Ascending aorta (tissue), 2 donors: ENCODE measurements around the gene SWAP70. TPM values are rescaled to one million over a fixed set of nuclear protein-coding genes. Genes with fewer than 3 reads are reported as not detected.
A peak's percentile ranks its signal among the peaks of the same experiment; 100 is the strongest.

Experiments used
- DNase-seq, 2 donors: peaks; one replicate each; pipeline ENCODE4 v3.0.0-alpha.2; 2019; ENCODE audit warnings: low spot score in 2 of 2
- H3K27ac ChIP-seq, 2 donors: fragments of 200-600 bp; sonication (generic); one replicate each; pipeline ENCODE4 v1.5.1; 2016 to 2017; ENCODE audit warnings: mild to moderate bottlenecking in 1 of 2
- H3K27me3 ChIP-seq: fragments of 200-600 bp; sonication (generic); one replicate; pipeline ENCODE4 v1.5.1; 2017
- H3K36me3 ChIP-seq, 2 donors: fragments of 200-600 bp; sonication (generic); one replicate each; pipeline ENCODE4 v1.5.1; 2016
- H3K4me1 ChIP-seq, 2 donors: fragments of 200-600 bp; sonication (generic); one replicate each; pipeline ENCODE4 v1.5.1; 2016 to 2017; ENCODE audit warnings: mild to moderate bottlenecking in 1 of 2
- H3K4me3 ChIP-seq, 2 donors: fragments of 200-600 bp; sonication (generic); one replicate each; pipeline ENCODE4 v1.5.1; 2016 to 2017; ENCODE audit warnings: mild to moderate bottlenecking in 1 of 2
- H3K9me3 ChIP-seq, 2 donors: fragments of 200-600 bp; sonication (generic); one replicate each; pipeline ENCODE4 v1.5.1; 2016
- CTCF ChIP-seq, 3 experiments: fragments of 200-600 bp in 2 of 3; fragments of 450-650 bp in 1 of 3; sonication (generic) in 2 of 3; IDR thresholded peaks; one replicate each; pipeline ENCODE4 v1.5.1; 2016 to 2019; ENCODE audit warnings: antibody characterized with exemption in 3 of 3, mild to moderate bottlenecking in 1 of 3, moderate library complexity in 1 of 3
- intact Hi-C: fragments of 100-400 bp; cut with DNase I; formaldehyde crosslinking; loops from one replicate; pipeline ENCODE4 v1.15.1; 2023
- total RNA-seq: library from RNA; depleted of rRNA; stranded (reverse); fragments of >200 nt; gene quantifications from one replicate; pipeline ENCODE4 v1.1.0, GENCODE V29; 2016

SWAP70 gene
- total RNA-seq, 1 donor from 2014 or later = 40.1 TPM

DNA sequence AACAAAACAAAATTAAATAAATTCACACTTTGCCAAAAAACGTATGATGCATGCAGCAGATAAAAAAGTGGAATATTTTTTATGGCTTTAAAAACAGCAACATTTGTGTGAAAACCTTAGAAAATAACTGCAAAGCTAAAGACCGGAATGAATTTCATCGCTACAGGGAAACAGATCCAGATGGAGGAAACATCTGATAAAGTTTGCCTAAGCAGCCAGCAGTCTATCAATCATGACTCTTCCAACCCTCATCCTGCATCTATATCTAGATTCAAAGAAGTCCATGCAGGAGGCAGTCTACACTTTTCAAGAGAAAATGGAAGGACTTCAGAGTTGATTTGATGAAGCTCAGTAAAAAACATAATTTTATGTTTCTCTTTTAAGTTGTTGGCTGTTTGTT lies 126.8 kb downstream of the SWAP70 start:
- Histone ChIP-seq H3K4me1 (peaks cover 0 to 3% of the 10 kb centered on the region in 2 donors), H3K36me3 (peaks cover 23 to 33% of the 10 kb centered on the region in 2 donors), H3K9me3 (no peaks in the 10 kb centered on the region), H3K27me3 (no peaks in the 10 kb centered on the region), H3K27ac (no peak overlapping the region), H3K4me3 (no peak overlapping the region)
- intact Hi-C loops = no loop called here
- no peak for DNase-seq
- TF ChIP-seq CTCF (IDR thresholded peaks at IDR 0.05) = no peak

DNA sequence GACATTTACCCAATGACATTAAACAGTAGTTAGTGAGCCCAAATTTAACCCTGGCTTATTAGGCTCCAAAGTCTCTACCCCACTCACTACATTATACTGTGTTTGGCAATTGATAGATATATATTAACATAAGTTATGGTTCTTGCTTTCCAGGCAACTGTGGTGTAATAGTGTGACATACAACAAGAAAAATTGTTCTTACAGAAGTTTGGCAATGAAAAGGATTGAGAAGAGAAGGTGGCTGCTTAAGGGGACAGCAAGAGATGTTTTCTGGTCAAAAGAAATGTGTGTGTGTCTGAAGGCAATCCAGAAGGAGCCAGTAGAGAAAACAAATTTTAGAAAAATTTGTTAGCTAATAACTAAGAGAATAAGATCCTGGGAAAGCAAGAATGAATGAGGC lies 132.4 kb downstream of the SWAP70 start:
- H3K27ac ChIP-seq = peak overlapping the region; percentile 80 to 86
- intact Hi-C loops = no loop called here

DNA sequence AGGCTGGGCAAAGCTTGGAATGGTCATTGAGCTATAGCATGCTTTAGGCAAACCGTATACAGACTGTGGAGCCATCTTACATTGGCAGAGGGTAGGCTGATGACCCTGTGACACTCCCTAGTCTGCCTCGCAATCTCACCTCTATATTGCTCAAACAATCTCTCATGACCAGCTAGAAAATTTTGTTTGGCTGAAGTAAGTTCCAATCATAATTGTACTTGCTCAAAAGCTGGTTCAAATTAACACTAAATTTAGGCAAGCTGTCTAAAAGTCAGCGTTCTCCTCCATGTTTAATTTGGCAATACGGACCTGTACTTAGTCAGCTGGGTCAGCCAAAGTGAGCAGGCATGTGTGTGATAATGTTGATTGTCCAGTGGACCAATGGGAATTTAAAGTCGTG lies 133.0 kb downstream of the SWAP70 start:
- Histone ChIP-seq H3K4me3 (no peak overlapping the region), H3K27ac (peak overlapping the region; percentile 80 to 86), H3K4me1 (peaks cover 3 to 30% of the 10 kb centered on the region in 2 donors), H3K36me3 (no peaks in the 10 kb centered on the region), H3K9me3 (no peaks in the 10 kb centered on the region), H3K27me3 (no peaks in the 10 kb centered on the region)
- no peak for DNase-seq
- no peak for TF ChIP-seq CTCF (IDR thresholded peaks at IDR 0.05)
- intact Hi-C loops = no loop called here

More for the DNA sequence above, 132.4 kb downstream of the SWAP70 start:
- H3K4me3 ChIP-seq = no peak overlapping the region
- H3K36me3 ChIP-seq = no peaks in the 10 kb centered on the region
- no peaks in the 10 kb centered on the region for H3K27me3 ChIP-seq
- H3K9me3 ChIP-seq = no peaks in the 10 kb centered on the region
- TF ChIP-seq CTCF (IDR thresholded peaks at IDR 0.05) = no peak
- peaks cover 3 to 25% of the 10 kb centered on the region in 2 donors for H3K4me1 ChIP-seq
- no peak for DNase-seq

GRCh38 chr11:9797300-9797699 lies 133.4 kb downstream of the SWAP70 start:
- peak overlapping the region; percentile 80 to 86 for H3K27ac ChIP-seq
- H3K27me3 ChIP-seq = no peaks in the 10 kb centered on the region
- no peak overlapping the region for H3K4me3 ChIP-seq
- TF ChIP-seq CTCF (IDR thresholded peaks at IDR 0.05) = no peak
- peaks cover 3 to 34% of the 10 kb centered on the region in 2 donors for H3K4me1 ChIP-seq
- DNase-seq = no peak
- no peaks in the 10 kb centered on the region for H3K36me3 ChIP-seq
- intact Hi-C loops = no loop called here
- H3K9me3 ChIP-seq = no peaks in the 10 kb centered on the region

DNA sequence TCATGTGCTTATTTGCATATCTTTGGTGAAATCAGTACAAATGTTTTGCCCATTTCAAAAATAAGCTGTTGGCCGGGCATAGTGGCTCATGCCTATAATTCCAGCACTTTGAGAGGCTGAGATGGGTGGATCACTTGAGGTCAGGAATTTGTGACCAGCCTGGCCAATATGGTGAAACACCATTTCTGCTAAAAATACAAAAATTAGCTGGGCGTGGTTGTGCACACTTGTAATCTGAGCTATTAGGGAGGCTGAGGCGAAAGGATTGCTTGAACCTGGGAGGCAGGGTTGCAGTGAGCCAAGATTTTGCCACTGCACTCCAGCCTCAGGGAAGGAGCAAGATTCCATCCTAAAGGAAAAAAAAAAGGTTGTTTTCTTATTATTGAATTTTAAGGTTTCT lies 136.0 kb downstream of the SWAP70 start:
- H3K36me3 ChIP-seq = no peaks in the 10 kb centered on the region
- no peaks in the 10 kb centered on the region for H3K9me3 ChIP-seq
- peak overlapping the region in 1 of 2 donors; percentile 76 for H3K27ac ChIP-seq
- no peaks in the 10 kb centered on the region for H3K27me3 ChIP-seq
- peak in 1 of 2 donors; percentile 65 for DNase-seq
- TF ChIP-seq CTCF (IDR thresholded peaks at IDR 0.05) = no peak
- H3K4me3 ChIP-seq = no peak overlapping the region
- intact Hi-C loops = no loop called here
- peaks cover 7 to 49% of the 10 kb centered on the region in 2 donors for H3K4me1 ChIP-seq

GRCh38 chr11:9802291-9802861 lies 138.5 kb downstream of the SWAP70 start:
- Histone ChIP-seq H3K27me3 (no peaks in the 10 kb centered on the region), H3K4me3 (no peak overlapping the region), H3K9me3 (no peaks in the 10 kb centered on the region), H3K27ac (peak overlapping the region; percentile 54 to 76), H3K36me3 (peaks cover 5% of the 10 kb centered on the region in 2 donors), H3K4me1 (peaks cover 3 to 40% of the 10 kb centered on the region in 2 donors)
- DNase-seq = no peak
- intact Hi-C loops = no loop called here
- no peak for TF ChIP-seq CTCF (IDR thresholded peaks at IDR 0.05)
